ENCODE measurements around the gene CDON. TPM values are rescaled to one million over a fixed set of nuclear protein-coding genes. Genes with fewer than 3 reads are reported as not detected.
A peak's percentile ranks its signal among the peaks of the same experiment; 100 is the strongest.
"Not testable (repeated sequence)": the region's sequence is repeated elsewhere in the genome, so short reads cannot be mapped to it uniquely, and the experiment has no call there.

Gene CDON
- total RNA-seq, 2 donors from 2014 or later: 0.59 to 2.1 TPM

DNA sequence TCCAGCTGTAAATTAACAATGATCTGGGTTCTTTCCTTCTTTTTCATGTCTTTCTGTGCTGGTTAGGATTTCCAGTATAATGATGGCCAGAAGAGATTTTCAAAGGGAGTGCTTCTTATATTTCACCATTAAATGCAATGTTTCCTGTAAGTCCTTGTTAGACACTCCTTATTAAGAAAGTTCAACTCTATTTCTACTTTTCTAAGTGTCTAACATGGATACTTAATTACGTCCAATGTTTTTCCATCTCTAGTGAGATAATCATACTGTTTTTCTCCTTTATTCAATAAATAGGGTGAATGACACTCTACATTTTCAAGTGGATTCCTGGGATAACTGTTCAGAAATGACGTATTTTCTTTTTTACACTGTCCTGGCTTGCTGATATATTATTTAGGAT, 49.8 kb downstream of the CDON start:
- ATAC-seq: no peak
- Mint-ChIP-seq H3K27me3 (peaks cover 13 to 17% of the 10 kb centered on the region in 2 donors), H3K4me3 (no peak overlapping the region), H3K4me1 (ENCODE audit: low read depth in 2 of 2) (no peaks in the 10 kb centered on the region), H3K9me3 (no peaks in the 10 kb centered on the region), H3K27ac (no peak overlapping the region), H3K36me3 (no peaks in the 10 kb centered on the region)
- no peak for DNase-seq (ENCODE audit: low spot score)

DNA sequence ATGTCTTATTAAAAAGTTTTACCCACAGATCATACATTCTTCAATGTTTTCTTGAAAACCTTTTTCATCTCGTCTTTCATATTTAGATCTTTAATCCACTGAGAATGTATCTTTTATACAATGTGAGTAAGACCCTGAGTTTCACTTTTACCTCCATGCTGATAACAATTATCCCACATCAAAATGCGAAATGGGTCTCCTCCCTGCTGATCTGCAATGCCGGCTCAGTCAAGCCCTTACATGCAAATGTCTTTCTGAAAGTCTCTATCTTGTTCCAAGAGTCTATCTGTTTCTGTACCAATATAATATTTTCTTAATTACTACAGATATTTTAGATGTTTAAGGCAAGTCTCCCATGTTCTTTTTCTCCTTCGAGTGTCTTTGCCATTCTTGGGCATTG, 50.9 kb downstream of the CDON start:
- ATAC-seq (no peak), DNase-seq (ENCODE audit: low spot score) (no peak)
- H3K27me3 Mint-ChIP-seq: peaks cover 13 to 21% of the 10 kb centered on the region in 2 donors
- no peak overlapping the region for H3K27ac Mint-ChIP-seq
- H3K4me3 Mint-ChIP-seq: no peak overlapping the region
- H3K36me3 Mint-ChIP-seq: no peaks in the 10 kb centered on the region
- no peaks in the 10 kb centered on the region for H3K4me1 Mint-ChIP-seq (ENCODE audit: low read depth in 2 of 2)
- no peaks in the 10 kb centered on the region for H3K9me3 Mint-ChIP-seq

DNA sequence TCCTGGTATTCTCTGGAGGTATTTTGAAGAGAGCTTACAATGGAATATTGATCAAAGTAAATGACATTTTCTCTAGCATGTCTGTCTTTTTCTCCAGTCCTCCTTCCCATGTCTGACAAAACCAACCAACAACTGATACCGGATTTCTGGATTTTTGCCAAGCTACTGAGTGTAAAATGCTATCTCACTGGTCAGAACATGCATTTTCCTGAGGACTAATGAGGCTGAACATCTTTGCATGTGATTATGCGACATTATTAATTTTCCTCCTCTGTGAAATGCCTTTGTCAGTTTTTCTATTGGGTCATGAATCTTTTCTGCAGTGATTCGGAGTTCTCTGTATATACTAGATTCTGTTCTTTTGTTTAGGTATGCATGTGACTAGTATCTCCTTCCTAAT, 51.4 kb downstream of the CDON start:
- H3K9me3 Mint-ChIP-seq: no peaks in the 10 kb centered on the region

DNA sequence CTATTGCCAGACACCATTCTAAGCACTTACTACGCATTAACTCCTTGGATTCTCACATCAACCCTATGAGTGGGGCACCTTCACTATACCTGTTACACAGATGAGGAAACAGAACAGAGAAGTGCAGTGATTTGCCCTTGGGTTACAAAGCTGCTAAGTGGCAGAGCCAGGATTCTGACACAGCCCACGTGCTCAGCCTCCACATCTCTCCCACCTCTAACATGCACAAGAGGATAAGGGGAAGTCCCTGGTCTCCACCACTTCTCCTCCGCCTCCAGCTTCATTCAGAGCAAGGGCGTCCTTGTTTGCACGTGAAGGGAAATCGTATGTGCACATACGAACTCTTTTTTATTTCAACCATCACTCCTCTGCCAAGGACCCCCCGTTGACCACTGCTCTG, 53.7 kb downstream of the CDON start:
- Mint-ChIP-seq H3K4me1 (ENCODE audit: low read depth in 2 of 2) (no peaks in the 10 kb centered on the region), H3K27me3 (peaks cover 12 to 15% of the 10 kb centered on the region in 2 donors), H3K36me3 (no peaks in the 10 kb centered on the region), H3K9me3 (no peaks in the 10 kb centered on the region), H3K27ac (no peak overlapping the region), H3K4me3 (no peak overlapping the region)
- DNase-seq (ENCODE audit: low spot score) (no peak), ATAC-seq (no peak)

More for the DNA sequence above, 51.4 kb downstream of the CDON start:
- no peak for DNase-seq (ENCODE audit: low spot score)
- H3K4me3 Mint-ChIP-seq: no peak overlapping the region
- ATAC-seq: no peak
- no peaks in the 10 kb centered on the region for H3K36me3 Mint-ChIP-seq
- H3K4me1 Mint-ChIP-seq (ENCODE audit: low read depth in 2 of 2): no peaks in the 10 kb centered on the region
- H3K27ac Mint-ChIP-seq: no peak overlapping the region
- peaks cover 13 to 21% of the 10 kb centered on the region in 2 donors for H3K27me3 Mint-ChIP-seq

DNA sequence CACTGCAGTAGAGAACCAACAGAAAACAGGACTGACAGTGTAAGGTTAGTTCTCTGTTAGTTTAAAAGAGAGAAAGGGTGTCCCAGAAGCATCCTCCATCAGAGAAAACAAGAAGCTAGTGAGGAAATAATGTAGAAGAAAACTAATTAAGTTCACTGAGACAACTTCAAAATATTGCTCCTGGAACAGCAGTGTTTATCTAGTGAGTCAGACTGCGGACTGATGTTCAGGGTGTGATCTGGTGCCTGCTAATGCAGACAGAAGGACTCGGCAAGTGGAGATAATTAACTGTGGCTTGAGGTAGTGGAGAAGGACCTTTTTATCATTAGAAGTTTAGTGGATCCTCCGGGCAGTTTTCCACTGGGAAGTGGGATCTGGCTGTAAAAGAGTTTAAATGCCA, 55.4 kb downstream of the CDON start:
- no peak for ATAC-seq
- no peak for DNase-seq (ENCODE audit: low spot score)
- Mint-ChIP-seq H3K4me1 (ENCODE audit: low read depth in 2 of 2) (peaks cover 0 to 5% of the 10 kb centered on the region in 2 donors), H3K36me3 (no peaks in the 10 kb centered on the region), H3K4me3 (no peak overlapping the region), H3K27ac (no peak overlapping the region), H3K27me3 (peaks cover 11 to 21% of the 10 kb centered on the region in 2 donors), H3K9me3 (no peaks in the 10 kb centered on the region)

DNA sequence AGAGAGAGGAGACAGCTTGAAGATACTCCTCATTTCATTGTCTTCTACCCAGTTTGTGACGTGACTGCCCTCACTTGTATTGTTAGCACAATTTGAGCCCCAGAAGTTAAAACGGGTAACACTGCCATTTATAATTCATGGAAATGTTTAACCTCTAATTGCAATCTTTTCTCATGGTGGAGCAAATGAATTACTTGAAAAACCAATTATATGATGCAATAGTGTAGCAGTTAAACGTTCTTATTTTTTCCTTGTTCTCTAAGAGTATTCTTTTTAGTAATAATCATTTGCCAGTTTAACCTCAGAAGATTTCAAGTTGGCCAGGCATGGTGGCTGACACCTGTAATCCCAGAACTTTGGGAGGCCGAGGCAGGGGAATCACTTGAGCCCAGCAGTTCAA, 56.6 kb downstream of the CDON start:
- no peak overlapping the region for H3K27ac Mint-ChIP-seq
- H3K4me3 Mint-ChIP-seq: no peak overlapping the region
- DNase-seq (ENCODE audit: low spot score): no peak
- H3K27me3 Mint-ChIP-seq: peaks cover 13 to 16% of the 10 kb centered on the region in 2 donors
- ATAC-seq: no peak
- H3K4me1 Mint-ChIP-seq (ENCODE audit: low read depth in 2 of 2): peaks cover 0 to 6% of the 10 kb centered on the region in 2 donors
- H3K36me3 Mint-ChIP-seq: no peaks in the 10 kb centered on the region
- no peaks in the 10 kb centered on the region for H3K9me3 Mint-ChIP-seq

DNA sequence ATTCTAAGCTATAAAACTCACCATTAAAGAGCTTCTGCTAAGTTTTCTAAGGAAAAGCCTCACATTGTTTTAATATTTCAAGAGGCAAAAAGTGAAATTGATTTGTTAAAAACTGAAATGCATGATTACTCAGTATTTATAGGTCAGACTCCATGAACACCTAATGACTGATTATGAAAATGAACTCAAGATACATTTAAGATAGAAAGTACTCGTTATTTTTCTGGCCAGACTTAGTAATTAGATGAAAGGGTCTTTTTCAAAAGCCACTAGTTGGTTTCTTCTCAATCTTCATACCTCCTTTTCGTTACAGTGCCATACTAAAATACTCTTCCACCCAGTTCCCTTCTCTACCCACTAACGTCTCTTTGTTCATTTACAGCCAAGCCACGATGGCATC, 60.5 kb downstream of the CDON start:
- DNase-seq (ENCODE audit: low spot score) (no peak), ATAC-seq (no peak)
- peaks cover 18 to 19% of the 10 kb centered on the region in 2 donors for H3K27me3 Mint-ChIP-seq
- H3K4me1 Mint-ChIP-seq (ENCODE audit: low read depth in 2 of 2): peaks cover 0 to 6% of the 10 kb centered on the region in 2 donors
- H3K36me3 Mint-ChIP-seq: no peaks in the 10 kb centered on the region
- H3K9me3 Mint-ChIP-seq: no peaks in the 10 kb centered on the region
- no peak overlapping the region for H3K27ac Mint-ChIP-seq
- H3K4me3 Mint-ChIP-seq: no peak overlapping the region

DNA sequence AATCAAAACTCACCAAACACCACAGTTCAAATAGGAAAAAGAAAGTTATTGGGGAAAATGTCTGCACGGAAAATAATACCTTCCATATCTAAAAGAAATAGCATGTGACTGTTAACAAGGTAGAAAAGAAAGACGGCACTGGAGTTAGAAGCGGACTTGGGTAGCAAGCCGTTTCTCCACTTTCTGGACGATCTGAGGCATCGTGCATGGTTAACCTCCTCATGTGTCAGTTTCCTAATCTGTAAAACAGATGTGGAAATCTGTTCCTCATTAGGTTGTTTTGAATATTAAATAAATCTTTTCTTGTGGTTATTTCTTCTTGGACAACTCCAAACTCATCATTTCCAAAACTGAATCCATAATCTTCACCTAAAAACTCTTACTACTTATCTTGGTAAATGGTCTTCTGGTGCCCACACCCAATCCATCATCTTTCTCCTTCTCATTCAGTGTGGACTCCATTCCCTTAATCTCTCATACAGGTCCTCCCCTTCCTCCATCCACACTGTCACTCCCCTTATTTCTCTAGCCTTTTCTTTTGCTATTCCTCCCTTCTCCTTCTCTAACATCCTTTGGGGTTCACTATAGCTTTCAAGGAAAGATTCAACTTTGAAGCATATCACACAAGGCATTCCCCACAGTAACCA, 63.3 kb downstream of the CDON start:
- peaks cover 22 to 24% of the 10 kb centered on the region in 2 donors for H3K27me3 Mint-ChIP-seq
- H3K4me1 Mint-ChIP-seq (ENCODE audit: low read depth in 2 of 2): peaks cover 0 to 6% of the 10 kb centered on the region in 2 donors
- DNase-seq (ENCODE audit: low spot score) (no peak), ATAC-seq (no peak)
- H3K9me3 Mint-ChIP-seq: no peaks in the 10 kb centered on the region
- H3K4me3 Mint-ChIP-seq: no peak overlapping the region
- H3K36me3 Mint-ChIP-seq: no peaks in the 10 kb centered on the region
- H3K27ac Mint-ChIP-seq: no peak overlapping the region

DNA sequence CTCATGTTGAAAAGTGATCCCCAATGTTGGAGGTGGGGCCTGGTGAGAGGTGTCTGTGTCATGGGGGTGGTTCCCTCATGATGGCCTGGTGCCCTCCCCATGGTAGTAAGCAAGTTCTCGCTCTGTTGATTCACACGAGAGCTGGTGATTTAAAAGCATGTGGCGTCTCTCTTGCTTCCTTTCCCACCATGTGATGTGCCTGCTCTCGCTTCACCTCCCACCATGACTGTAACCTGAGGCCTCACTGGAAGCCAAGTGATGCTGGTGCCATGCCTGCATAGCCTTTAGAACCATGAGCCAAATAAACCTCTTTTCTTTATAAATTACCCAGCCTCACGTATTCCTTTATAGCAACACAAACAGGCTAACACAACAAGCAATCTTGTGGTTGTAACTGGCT, 64.4 kb downstream of the CDON start:
- H3K36me3 Mint-ChIP-seq: no peaks in the 10 kb centered on the region
- DNase-seq (ENCODE audit: low spot score) (no peak), ATAC-seq (no peak)
- H3K9me3 Mint-ChIP-seq: no peaks in the 10 kb centered on the region
- H3K27ac Mint-ChIP-seq: no peak overlapping the region
- H3K27me3 Mint-ChIP-seq: peaks cover 22 to 25% of the 10 kb centered on the region in 2 donors
- H3K4me3 Mint-ChIP-seq: no peak overlapping the region
- peaks cover 0 to 6% of the 10 kb centered on the region in 2 donors for H3K4me1 Mint-ChIP-seq (ENCODE audit: low read depth in 2 of 2)

DNA sequence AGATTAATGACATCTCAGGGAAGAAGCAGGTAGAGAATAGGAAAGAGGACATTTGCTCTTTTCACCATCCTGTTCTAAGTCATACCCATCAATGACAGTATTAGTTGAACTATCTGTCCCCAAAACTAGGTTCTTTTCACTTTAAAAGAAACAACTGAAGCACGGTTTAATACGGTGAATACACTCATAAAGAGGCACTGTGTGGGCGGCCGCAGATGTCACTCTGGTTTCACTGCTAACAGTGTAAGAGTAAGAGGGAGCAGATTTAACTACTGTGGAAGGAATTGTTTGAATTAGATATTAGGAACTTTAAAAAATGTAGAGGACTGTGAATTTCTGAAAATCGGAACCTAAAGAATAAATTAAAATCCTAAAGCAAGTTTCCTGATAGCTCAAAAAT, 67.4 kb downstream of the CDON start:
- Mint-ChIP-seq H3K27ac (no peak overlapping the region), H3K4me3 (no peak overlapping the region), H3K4me1 (ENCODE audit: low read depth in 2 of 2) (no peaks in the 10 kb centered on the region), H3K27me3 (peaks cover 13 to 17% of the 10 kb centered on the region in 2 donors), H3K9me3 (no peaks in the 10 kb centered on the region), H3K36me3 (no peaks in the 10 kb centered on the region)
- ATAC-seq (peak in 1 of 2 donors; percentile 41), DNase-seq (ENCODE audit: low spot score) (no peak)

DNA sequence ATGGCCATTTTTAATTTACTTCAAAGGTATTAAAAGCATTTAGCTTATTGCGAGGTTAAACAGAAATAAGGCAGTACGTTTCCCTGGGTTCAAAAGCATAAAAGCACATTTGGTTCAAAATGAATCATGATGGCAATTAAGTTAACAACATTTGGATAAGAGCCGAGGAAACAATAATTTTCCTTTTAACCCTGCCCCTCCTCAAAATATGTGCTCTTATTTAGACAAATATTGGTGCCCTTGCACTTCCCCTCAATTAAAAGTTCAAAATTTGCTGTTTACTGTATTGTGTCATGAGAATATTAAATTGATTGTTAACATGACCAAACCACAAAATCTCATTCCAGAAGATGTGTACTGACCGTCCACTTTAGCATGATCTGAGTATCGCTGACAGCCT, 68.2 kb downstream of the CDON start:
- H3K36me3 Mint-ChIP-seq: no peaks in the 10 kb centered on the region
- no peak overlapping the region for H3K27ac Mint-ChIP-seq
- no peak for DNase-seq (ENCODE audit: low spot score)
- H3K4me1 Mint-ChIP-seq (ENCODE audit: low read depth in 2 of 2): no peaks in the 10 kb centered on the region
- no peak overlapping the region for H3K4me3 Mint-ChIP-seq
- H3K27me3 Mint-ChIP-seq: peaks cover 13 to 14% of the 10 kb centered on the region in 2 donors
- no peak for ATAC-seq
- H3K9me3 Mint-ChIP-seq: no peaks in the 10 kb centered on the region

DNA sequence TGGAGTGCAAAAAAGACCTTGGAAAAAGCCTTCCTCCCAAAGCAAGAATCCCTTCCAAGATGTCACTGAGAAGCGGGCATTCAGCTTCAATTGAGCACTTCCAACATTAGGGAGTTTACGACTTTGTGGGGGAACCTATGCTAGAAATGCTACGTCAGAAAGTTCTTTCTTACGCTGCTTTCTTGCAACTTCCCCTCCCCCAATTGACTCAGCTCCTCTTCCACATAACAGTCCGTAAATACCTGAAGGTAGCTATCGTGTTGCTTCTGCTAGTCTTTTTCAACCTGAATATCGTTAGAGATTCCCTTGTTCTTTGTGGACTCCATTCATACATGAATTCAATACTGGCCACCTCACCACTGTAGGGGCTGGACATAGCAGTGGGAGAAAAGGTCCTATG, 69.8 kb downstream of the CDON start:
- H3K4me1 Mint-ChIP-seq (ENCODE audit: low read depth in 2 of 2): no peaks in the 10 kb centered on the region
- H3K4me3 Mint-ChIP-seq: no peak overlapping the region
- no peaks in the 10 kb centered on the region for H3K9me3 Mint-ChIP-seq
- no peak overlapping the region for H3K27ac Mint-ChIP-seq
- peaks cover 10 to 13% of the 10 kb centered on the region in 2 donors for H3K27me3 Mint-ChIP-seq
- H3K36me3 Mint-ChIP-seq: no peaks in the 10 kb centered on the region
- DNase-seq (ENCODE audit: low spot score): no peak
- no peak for ATAC-seq

DNA sequence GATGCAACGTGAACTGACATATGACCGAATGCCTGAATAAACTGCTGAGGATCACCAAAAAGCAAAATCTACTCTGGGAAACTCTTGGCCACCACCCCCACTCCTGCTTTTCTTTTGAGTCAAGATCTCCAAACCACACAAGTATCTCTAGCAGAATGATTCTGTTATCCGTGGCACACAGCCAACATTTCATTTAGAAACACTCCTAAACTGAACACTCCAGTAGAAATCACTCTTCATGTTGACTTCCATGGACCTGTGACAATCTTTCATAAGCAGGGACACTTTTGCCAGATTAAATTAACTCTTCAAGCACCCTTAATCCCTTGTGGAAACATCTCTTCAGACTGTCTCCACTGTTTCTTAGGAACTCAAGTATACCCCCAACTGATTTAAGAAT, 72.4 kb downstream of the CDON start:
- Mint-ChIP-seq H3K27ac (no peak overlapping the region), H3K4me3 (no peak overlapping the region), H3K27me3 (peaks cover 10 to 16% of the 10 kb centered on the region in 2 donors), H3K4me1 (ENCODE audit: low read depth in 2 of 2) (no peaks in the 10 kb centered on the region), H3K9me3 (no peaks in the 10 kb centered on the region), H3K36me3 (no peaks in the 10 kb centered on the region)
- no peak for DNase-seq (ENCODE audit: low spot score)
- ATAC-seq: no peak

DNA sequence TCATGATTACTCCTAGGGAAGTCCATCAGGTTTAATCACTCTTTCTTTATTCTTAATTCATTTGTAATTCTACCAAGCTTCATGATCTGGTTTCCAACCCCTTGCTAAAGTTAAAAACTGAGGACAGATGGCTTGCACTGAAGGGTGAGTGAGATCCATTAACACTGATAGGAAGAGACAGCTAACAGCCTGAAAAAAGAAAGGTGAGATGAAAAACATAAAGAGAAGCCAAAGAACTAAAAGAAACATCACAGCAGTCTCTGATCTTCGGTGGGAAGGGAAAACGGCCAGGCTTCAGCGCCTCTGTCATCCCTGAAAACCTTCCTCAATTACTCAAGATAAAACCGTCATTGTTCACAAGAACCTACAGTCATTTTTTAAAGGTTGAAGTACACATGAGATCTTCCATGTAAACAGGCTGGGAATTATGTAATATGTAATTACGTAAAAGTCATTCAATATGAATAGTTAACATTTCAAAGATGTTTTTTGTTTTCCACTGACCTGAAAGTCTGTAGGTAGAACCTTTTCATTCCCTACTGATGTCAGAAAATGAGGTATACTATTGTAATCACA, 75.5 kb downstream of the CDON start:
- ATAC-seq: no peak
- no peaks in the 10 kb centered on the region for H3K9me3 Mint-ChIP-seq
- no peak overlapping the region for H3K4me3 Mint-ChIP-seq
- no peaks in the 10 kb centered on the region for H3K36me3 Mint-ChIP-seq
- DNase-seq (ENCODE audit: low spot score): no peak
- peaks cover 10 to 12% of the 10 kb centered on the region in 2 donors for H3K27me3 Mint-ChIP-seq
- no peaks in the 10 kb centered on the region for H3K4me1 Mint-ChIP-seq (ENCODE audit: low read depth in 2 of 2)
- H3K27ac Mint-ChIP-seq: no peak overlapping the region

DNA sequence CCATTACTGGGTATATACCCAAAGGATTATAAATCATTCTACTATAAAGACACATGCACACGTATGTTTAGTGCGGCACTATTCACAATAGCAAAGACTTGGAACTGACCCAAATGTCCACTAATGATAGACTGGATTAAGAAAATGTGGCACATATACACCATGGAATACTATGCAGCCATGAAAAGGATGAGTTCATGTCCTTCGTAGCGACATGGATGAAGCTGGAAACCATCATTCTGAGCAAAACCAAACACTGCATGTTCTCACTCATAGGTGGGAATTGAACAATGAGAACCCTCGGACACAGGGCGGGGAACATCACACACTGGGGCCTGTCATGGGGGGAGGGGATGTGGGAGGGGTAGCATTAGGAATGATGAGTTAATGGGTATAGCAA, 76.7 kb downstream of the CDON start:
- not testable (repeated sequence) for H3K4me1 Mint-ChIP-seq (ENCODE audit: low read depth in 2 of 2); H3K36me3 Mint-ChIP-seq; H3K27ac Mint-ChIP-seq; DNase-seq (ENCODE audit: low spot score); H3K9me3 Mint-ChIP-seq; ATAC-seq; H3K4me3 Mint-ChIP-seq
- H3K27me3 Mint-ChIP-seq: peaks cover 10 to 12% of the 10 kb centered on the region in 2 donors
